HG03139 (cell line): ENCODE measurements around the gene ZNF468.
"Not testable (repeated sequence)": the region's sequence is repeated elsewhere in the genome, so short reads cannot be mapped to it uniquely, and the experiment has no call there.

Experiments used
- ATAC-seq: cut with Tn5 transposase; IDR thresholded peaks from one replicate; pipeline ENCODE4 v1.9.1; 2021; ENCODE audit not compliant: unreplicated experiment

The ZNF468 gene

DNA sequence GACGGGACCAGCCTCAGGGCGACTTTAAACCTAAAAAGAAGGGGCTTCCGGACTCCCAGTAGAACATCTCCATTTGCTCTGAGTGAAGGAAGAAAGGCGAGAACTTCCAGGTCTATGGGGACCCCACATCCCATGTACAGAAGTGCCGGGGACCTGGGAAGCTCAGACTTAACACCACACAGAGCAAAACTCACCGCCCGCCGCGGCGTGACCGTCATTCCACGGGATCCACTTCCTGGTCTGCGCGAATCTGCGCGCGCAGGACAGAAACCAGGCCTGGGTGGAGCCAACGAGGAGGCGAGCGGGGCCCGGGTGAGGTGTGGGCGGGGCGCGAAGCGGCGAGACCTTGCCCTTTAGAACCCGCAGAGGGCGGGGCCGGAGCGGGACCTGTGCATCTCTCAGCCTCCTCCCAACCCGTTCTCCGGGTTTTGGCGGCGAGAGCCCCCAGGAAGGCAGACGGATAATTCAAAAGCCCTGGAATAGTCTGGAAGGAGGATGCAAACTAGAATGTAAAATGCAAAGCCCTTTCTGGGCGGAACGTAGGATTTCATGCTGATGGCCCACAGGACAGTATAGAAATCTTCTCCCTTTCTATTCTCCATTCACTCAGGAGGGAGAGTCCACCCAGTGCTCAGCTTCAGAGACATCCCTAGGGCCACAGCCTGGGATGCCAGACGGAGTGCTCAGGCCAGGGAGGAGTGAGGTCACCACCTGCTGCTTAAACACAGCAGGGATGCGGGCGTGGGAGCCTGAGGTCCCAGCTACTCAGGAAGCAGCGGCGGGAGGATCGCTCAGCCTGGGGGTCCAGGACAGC is at the start of gene ZNF468:
TSS of gene ZNF468 (minus strand) at position 242 of the 814 bp plus-strand sequence. CDS start 3,347 bp downstream, outside the sequence.
- peak; percentile 98 for ATAC-seq

DNA sequence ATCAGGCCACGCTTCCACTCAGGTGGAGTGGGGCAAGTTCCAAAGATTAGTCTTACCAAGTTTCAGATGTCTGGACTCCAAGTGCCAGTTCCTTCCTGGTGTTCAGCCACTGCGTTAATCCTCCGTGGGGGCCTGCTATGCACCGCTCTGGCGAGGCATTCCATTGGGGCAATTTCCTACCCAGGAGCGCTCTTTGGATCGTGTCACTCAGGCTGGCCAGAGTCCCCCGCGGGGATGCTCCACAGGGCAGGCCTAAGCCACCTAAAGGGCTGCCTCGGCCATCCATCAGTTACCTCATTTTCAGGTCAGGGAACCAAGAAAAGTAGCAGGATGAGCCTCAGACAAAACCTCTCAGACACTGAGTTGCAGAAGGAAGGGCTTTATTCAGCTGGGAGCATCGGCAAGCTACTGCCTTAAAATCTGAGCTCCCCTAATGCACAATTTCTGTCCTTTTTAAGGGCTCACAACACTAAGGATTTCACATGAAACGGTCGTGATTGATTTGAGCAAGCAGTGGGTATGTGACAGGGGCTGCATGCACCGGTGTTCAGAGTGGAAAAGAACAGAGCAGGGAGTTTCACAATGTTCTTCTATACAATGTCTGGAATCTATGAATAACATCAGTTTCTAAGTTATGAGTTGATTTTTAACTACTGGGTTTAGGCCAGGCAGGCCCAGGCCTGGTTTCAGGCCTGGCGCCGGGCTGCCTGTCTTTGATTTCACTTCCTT is 46.8 kb upstream of the ZNF468 start:
- ATAC-seq: not testable (repeated sequence)

DNA sequence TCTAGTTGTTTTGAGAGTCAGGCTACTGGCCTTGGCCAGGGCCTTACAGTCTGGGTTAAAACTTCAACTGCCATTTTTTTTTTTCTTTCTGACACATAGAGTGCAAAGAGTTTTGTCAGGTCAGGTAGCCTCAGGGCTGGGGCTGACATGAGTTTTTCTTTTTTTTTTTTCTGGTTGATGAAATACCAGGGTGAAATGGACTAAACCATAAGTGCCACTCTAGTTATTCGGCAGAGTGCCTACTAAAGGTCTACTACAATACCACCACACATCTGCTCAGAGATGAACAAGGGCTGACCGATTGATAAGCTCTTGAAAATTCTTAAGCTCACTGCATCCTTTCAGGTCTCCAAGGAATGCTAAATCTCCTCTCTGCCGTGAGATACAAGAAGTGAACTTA is 44.4 kb upstream of the ZNF468 start:
- no peak for ATAC-seq

DNA sequence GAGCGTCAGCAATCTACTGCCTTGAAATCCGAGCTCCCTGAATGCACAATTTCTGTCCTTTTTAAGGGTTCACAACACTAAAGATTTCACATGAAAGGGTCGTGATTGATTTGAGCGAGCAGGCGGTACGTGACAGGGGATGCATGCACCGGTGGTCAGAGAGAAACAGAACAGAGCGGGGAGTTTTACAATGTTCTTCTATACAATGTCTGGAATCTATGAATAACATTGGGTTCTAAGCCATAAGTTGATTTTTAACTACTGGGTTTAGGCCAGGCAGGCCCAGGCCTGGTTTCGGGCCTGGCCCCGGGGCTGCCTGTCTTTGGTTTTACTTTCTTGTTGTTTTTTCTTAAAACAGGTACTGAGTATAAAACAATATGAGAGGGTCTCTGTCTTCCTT is 41.2 kb upstream of the ZNF468 start:
- ATAC-seq: not testable (repeated sequence)

DNA sequence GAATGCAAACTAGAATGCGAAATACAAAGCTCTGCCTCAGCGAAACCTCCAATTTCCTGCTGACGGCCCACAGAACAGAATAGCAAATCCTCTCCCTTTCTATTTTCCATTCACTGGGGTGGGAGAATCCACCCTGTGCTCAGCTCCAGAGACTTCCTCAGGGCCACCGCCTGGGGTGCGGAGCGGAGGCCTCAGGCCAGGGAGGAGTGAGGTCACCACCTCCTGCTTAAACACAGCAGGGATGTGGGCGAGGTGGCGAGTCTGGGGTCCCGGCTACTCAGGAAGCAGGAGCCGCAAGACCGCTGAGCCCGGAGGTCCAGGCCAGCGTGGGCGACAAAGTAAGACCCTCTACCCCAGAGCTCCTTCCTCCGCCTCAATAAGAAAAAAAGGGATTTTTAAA is 40.7 kb upstream of the ZNF468 start:
- no peak for ATAC-seq

DNA sequence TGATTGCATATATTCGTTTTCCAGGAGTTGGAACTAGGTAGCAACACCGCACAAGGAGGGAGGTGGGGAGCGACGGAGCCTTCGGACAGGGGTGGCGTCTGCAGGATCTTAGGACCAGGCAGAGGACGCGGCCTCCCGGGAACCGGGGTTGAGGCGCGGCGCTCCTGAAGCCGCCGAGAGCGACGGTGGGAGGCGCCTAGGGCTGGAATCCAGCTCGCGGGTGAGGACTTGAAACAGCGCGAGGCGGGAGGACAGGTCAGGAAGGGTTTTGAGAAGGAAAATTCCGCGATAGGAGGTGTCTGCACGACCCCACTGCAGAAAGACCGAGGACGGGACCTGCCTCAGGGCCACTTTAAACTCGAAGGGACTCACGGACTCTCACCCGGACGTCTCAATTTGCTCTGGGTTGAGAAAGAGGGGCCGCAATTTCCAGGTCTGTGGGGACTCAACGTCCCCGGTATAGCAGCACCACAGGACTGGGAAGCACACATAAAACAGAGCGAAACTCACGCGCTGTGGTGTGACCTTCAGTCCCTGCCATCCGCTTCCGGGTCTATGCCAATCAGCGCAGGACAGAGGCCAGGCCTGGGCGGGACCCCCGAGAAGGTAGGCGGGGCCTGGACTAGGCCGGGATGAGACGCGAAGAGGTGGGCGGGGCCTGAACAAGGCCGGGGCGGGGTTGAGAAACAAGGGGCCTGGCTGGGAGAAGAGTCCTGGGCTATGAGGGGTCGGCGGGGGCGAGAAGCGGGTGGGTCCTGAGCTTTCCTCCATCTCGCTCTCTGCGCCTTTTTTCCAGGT is 39.9 kb upstream of the ZNF468 start, which contains the start of gene ZNF320:
TSS of gene ZNF320 (minus strand) at position 498 of the 798 bp plus-strand sequence. CDS start 7,380 bp downstream, outside the sequence.
- ATAC-seq: peak; percentile 98

DNA sequence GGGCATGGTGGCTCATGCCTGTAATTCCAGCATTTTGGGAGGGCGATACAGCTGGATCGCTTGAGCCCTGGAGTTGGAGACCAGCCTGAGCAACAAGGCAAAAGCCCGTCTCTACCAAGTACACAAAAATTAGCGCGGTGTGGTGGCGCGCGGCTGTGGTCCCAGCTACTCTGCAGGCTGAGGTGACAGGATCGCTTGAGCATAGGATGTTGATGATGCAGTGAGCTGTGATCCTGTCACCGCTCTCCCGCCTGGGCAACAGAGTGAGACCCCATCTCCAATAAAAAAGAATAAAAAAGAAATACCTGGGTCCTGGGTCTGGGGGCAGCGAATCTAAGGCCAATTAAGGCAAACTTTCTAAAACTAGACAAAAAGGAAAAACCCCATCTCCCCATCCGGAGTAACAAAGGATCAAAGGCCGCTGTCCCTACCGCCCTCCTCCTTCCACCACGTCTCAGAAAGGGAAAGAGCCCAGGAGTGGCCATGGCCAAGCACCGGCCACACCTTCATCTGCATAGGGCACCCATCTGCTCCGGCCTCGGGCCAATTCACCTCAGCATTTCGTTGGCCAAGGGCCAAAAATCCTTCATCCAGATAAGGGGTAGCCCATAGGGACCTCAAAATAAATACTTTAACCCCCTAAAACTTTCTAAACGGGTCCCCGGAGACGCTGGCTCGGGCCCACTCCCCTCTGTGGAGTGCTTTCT is 39.2 kb upstream of the ZNF468 start:
- no peak for ATAC-seq

DNA sequence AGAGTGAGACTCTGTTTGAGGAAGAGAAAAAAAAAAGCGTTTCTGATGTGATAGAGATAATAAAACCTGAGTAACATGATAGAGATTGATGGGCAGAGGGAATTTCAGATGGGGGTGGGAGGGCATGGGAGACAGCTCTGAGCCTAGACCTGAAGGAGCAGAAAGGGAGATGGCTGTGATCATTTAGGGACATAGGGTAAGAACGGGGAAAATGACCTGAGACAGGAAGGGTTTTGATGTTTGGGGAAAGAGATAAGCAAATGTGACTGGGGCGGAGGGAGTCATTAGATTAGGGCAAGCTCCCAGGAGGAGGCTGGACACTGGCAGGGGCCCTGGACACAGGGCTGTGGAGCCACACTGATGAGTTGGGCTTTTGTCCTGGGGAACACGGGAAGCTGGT is 33.9 kb upstream of the ZNF468 start:
- ATAC-seq: no peak

DNA sequence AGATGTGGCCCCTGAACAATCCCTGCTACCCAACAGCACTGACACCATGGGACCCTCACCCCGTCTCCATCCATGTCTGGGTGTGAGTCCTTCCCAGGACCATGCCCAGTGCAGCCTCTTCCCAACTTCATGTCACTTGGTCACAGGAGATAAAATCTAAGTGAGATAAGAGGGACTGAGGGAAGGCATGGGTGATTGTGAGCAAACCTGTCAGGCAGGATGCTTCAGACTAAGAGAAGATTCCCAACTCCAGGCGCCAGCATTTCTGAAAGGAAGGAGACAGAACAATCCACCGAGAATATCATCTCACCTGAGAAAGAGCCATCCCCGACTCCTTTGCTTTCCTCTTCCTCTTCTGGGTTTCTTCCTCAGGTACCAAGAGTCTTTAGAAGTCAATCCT is 32.5 kb upstream of the ZNF468 start:
- ATAC-seq: no peak

DNA sequence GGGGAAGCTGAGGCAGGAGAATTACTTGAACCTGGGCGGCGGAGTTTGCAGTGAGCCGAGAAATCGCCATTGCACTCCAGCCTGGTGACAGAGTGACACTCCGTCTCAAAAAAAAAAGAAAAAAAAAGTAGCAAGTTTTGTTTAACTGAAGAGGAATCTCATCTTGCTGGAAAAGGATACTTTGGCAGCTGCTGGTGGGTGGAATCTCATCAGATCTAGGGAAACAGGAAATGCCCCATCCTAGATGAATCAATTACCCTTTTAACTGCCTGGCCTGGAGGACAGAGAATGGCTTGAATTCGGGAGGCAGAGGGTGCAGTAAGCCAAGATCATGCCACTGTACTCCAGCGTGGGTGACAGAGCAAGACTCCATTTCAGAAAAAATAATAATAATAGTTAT is 31.7 kb upstream of the ZNF468 start:
- no peak for ATAC-seq

DNA sequence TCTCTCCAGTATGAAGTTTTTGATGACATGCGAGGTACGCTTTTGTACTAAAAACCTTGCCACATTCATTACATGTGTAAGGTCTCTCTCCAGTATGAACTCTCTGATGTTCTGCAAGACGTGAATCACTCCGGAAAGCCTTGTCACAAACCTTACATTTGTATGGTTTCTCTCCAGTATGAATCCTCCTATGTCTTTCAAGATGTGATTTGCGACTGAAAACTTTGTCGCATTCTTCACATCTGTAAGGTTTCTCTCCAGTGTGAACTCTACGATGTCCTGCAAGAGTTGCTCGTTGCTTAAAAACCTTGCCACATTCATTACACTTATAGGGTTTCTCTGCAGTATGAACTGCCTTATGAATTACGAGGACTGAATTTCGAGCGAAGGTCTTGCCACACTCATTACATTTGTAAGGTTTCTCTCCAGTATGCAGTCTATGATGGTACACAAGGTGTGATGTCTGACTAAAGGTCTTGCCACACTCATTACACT is 23.5 kb upstream of the ZNF468 start:
- ATAC-seq: no peak

DNA sequence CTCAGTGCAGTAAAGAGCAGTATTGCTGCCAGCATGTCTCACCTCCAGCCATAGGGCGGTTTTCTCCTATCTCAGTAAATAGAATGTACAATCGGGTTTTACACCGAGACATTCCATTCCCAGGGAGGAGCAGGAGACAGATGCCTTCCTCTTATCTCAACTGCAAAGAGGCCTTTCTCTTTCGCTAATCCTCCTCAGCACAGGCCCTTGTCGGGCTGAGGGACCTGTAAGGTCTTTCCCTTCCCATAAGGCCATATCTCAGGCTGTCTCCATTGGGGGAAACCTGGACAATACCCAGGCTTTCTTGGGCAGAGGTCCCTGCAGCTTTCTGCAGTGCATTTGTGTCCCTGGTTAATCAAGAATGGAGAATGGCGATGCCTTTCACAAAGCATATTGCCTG is 15.6 kb upstream of the ZNF468 start:
- not testable (repeated sequence) for ATAC-seq

DNA sequence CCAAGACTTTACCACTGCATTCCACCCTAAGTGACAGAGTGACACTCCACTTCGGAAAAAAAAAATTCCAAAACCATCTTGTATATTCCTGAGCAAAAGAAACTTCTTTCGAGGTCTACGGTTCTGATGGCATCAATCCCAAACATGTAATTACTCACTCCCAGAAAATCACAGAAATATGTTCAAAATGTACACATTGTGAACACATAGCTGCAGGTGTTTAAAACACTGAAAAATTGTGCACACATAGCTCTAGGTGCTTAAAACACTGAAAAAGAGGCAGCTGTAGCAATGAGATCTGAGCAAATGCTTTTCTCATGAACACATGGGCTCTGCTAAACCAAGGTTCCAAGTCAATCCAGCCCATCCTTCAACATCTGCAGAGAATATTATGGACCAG is 14.0 kb upstream of the ZNF468 start:
- no peak for ATAC-seq

DNA sequence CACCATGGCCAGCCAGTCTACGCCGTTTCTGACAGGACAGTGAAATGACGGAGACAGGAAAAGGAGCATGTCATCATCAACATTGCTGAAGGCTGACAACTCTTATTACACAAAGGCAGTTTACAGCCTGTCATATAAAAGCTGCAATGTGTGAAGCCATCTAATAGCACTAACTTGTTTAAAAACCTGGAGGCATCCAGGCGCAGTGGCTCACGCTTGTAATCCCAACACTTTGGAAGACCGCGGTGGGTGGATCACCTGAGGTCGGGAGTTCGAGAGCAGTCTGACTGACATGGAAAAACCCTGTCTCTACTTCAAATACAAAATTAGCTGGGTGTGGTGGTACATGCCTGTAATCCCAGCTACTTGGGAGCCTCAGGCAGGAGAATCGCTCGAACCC is 10.6 kb upstream of the ZNF468 start:
- ATAC-seq: not testable (repeated sequence)

DNA sequence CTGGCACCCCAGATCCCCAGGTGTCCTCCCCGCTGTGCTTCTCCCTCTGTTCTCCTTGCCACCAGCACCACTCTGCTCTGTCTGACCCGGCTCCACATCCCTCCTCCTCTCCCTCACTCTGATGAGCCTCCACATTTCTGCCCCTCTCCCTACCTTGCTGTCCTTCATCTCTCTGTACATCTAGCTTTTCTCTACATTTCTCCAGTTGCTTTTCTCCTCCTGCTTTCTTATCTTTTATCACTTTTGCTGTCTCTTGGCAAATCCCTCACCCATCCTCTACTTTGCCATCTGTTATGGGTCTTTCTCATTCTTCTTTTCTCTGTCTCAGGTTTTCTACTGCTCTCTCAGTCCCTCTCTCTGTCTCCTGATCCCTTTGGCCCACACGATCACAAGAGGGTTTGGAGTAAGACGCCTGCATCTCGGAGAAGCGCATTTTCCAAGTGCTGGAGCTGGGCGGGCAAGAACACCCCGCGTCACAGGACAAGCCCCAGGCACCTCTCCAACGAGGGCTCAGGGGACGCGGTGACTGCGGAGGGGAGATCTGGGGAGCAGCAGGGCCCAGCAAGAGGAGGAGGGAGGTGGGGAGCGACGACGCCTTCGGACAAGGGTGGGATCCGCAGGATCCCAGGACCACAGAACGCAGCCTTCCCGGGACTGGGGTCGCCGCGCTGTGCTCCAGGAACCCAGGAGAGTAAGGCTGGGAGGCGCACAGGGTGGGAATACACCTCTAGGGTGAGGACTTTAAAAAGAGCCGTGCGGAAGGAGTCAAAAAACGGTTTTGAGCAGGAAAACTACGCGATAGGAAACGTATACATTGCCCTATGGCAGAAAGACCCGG is 660 bp downstream of the ZNF468 start:
- not testable (repeated sequence) for ATAC-seq

DNA sequence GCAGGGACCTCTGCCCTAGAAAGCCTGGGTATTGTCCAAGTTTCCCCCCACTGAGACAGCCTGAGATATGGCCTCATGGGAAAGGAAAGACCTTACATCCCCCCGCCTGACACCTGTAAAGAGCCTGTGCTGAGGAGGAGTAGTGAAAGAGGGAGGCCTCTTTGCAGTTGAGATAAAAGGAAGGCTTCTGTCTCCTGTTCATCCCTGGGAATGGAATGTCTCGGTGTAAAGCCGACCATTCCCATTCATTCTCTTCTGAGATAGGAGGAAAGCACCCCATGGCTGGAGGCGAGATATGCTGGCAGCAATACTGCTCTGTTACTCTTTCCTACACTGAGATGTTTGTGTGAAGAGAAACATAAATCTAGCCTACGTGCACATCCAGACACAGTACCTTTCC is 10.1 kb downstream of the ZNF468 start:
- ATAC-seq: not testable (repeated sequence)

DNA sequence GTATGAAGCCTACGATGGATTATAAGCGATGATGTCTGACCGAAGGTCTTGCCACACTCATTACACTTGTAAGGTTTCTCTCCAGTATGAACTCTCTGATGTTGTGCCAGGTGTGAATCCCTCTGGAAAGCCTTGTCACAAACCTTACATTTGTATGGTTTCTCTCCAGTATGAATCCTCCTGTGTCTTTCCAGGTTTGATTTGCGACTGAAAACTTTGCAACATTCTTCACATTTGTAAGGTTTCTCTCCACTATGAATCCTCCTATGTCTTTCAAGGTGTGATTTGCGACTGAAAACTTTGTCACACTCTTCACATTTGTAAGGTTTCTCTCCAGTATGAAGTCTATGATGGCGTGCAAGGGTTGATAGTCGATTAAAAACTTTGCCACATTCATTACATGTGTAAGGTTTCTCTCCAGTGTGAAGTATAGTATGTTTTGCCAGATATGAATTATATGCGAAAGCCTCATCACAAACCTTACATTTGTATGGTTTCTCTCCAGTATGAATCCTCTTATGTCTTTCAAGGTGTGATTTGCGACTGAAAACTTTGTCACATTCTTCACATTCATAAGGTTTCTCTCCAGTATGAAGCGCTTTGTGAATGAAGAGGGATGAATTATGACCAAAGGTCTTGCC is 16.5 kb downstream of the ZNF468 start:
- not testable (repeated sequence) for ATAC-seq

DNA sequence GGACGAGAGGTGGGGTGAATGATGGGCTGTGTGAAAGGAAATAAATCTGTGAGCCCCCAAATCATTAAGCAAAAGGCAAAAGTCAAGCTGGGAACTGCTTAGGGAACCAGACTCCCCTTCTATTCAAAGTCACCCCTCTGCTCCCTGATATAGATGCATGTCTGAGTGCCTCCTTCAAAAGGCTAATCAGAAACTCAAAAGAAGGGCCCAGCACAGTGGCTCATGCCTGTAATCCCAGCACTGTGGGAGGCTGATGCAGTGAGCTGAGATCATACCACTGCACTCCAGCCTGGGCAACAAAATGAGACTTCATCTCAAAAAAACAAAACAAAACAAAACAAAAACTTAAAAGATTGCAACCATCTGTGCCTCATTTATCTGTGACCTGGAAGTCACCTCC is 23.1 kb downstream of the ZNF468 start:
- not testable (repeated sequence) for ATAC-seq

DNA sequence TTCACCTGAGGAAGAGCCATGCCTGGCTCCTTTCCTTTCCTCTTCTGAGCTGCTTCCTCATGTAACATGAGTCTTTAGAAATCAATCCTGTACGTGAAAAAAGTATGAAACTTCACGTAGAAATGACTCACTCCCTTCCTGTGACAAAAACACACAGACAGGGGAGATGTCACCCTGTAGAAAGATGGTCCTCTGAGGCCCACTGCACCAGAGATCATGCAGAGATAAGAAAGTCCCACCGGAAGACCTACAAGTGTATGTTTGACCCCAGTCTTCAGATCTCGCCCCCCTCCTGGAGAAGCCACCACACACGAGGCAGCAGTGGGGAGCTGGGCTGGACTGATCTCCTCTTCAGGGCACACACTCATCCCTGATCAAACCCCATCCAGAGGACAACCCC is 23.9 kb downstream of the ZNF468 start:
- not testable (repeated sequence) for ATAC-seq
